Heart right ventricle (tissue), 16 donors: ENCODE measurements around the gene CDSN. TPM values are rescaled to one million over a fixed set of nuclear protein-coding genes. Genes with fewer than 3 reads are reported as not detected.

Experiments used
- ATAC-seq, 8 donors: fragments of 200-7000 bp; cut with Tn5 transposase; one replicate each; pipeline ENCODE4 v1.9.1; 2020; ENCODE audit warnings: mild to moderate bottlenecking in 8 of 8, moderate library complexity in 8 of 8, moderate number of reproducible peaks in 1 of 8
- DNase-seq, 2 donors: peaks; one replicate each; pipeline ENCODE4 v3.0.0-alpha.2; 2020
- H3K27ac ChIP-seq, 10 donors: fragments of 200-600 bp; sonication (generic) in 2 of 10; one replicate each; pipeline versions ENCODE4 v1.5.0 to v1.8.0; 2020 to 2022; ENCODE audit warnings: mild to moderate bottlenecking in 3 of 10
- H3K27me3 ChIP-seq, 7 donors: fragments of 200-600 bp; one replicate each; pipeline ENCODE4 v1.8.0; 2021 to 2022; ENCODE audit warnings: mild to moderate bottlenecking in 2 of 7
- H3K36me3 ChIP-seq, 9 donors: fragments of 200-600 bp; sonication (generic) in 1 of 9; one replicate each; pipeline versions ENCODE4 v1.5.0 to v1.8.0; 2020 to 2022; ENCODE audit warnings: mild to moderate bottlenecking in 2 of 9
- H3K4me1 ChIP-seq, 9 donors: fragments of 200-600 bp; sonication (generic) in 1 of 9; one replicate each; pipeline versions ENCODE4 v1.5.0 to v1.8.0; 2020 to 2022; ENCODE audit warnings: mild to moderate bottlenecking in 4 of 9
- H3K4me3 ChIP-seq, 10 donors: fragments of 200-600 bp; sonication (generic) in 2 of 10; one replicate each; pipeline versions ENCODE4 v1.5.0 to v1.8.0; 2020 to 2022; ENCODE audit warnings: mild to moderate bottlenecking in 7 of 10, moderate library complexity in 2 of 10
- H3K9me3 ChIP-seq, 11 donors: fragments of 200-600 bp in 10 of 11; sonication (generic) in 2 of 11; one replicate each; pipeline versions ENCODE4 v1.5.0 to v1.8.0; 2013 to 2022; ENCODE audit warnings: mild to moderate bottlenecking in 2 of 11, control low read depth in 1 of 11, moderate library complexity in 1 of 11
- CTCF ChIP-seq, 9 donors: fragments of 200-600 bp; sonication (generic) in 2 of 9; IDR thresholded peaks; one replicate each; pipeline versions ENCODE4 v1.5.0 to v1.8.0; 2021 to 2022; ENCODE audit warnings: antibody characterized with exemption in 9 of 9, mild to moderate bottlenecking in 5 of 9, moderate library complexity in 1 of 9
- WGBS, 2 donors: extraction: QIAGEN DNeasy Blood & Tissue Kit; methylation state at CpG; one replicate each; pipeline ENCODE4 v1.1.7; 2013; ENCODE audit warnings: inconsistent platforms in 1 of 2; 5-methylcytosine and 5-hydroxymethylcytosine counted together
- intact Hi-C, 10 donors: fragments of 100-400 bp; cut with DNase I; formaldehyde crosslinking; loops; one replicate each; pipeline versions ENCODE4 v1.11.1 to v1.14.2; 2022
- polyA plus RNA-seq, 2 donors: library from polyadenylated mRNA; stranded (reverse); fragments of 200-250 nt; gene quantifications; one replicate each; pipeline ENCODE4 v1.2.3, GENCODE V29; 2013
- total RNA-seq, 10 donors: library from RNA; stranded (reverse); fragmentation: NEBNext Ultra II Directional in 3 of 10; extraction: Animal tissue kit (Norgen Biotek cat#: 25700) in 3 of 10; gene quantifications; one replicate each; pipeline versions ENCODE4 v1.2.1 to v1.2.4, GENCODE V29; 2021 to 2023
- donor health status: Arrhythmogenic right ventricular cardiomyopathy.
- donor health status: ischemic (EF 13 %, LVEDD 7.1; RV severe dilation, severe dysfunction).
- donor health status: healthy with polysubstance abuse.
- donor health status: DM: no; HTN: yes; CAD: no.
- donor health status: DM: no; HTN: no; CAD: no.
- donor health status: ischemic (EF 25% LVEDD 6.9; RV normal size, moderate dysfunction).
- donor health status: ischemic (EF 25% LVEDD 5.7; RV mildly dilated, moderate dysfunction).
- donor health status: healthy.
- donor health status: DM: yes; HTN: yes; CAD: no.
- donor health status: Ischemic cardiomyopathy.
- donor health status: ischemic (EF 35%, LVEDD 5.7; RV mildly dilated, moderate dysfunction).
- donor health status: nonischemic (EF 11% LVEDD 7.7; RV severe dilation, severe dysfunction).
- donor health status: DM: yes; HTN: yes; CAD: no.
- donor health status: PGD.
- donor health status: ischemic (EF 29% LVEDD 5.4; RV normal size, mild dysfunction).
- donor health status: nonischemic (EF 23%, LVEDD 6.1; RV moderate dilation, normal function).

Gene CDSN
- total and polyA plus RNA-seq, 12 donors = 0.01 to 0.15 (median 0.11) TPM; not detected in 9

DNA sequence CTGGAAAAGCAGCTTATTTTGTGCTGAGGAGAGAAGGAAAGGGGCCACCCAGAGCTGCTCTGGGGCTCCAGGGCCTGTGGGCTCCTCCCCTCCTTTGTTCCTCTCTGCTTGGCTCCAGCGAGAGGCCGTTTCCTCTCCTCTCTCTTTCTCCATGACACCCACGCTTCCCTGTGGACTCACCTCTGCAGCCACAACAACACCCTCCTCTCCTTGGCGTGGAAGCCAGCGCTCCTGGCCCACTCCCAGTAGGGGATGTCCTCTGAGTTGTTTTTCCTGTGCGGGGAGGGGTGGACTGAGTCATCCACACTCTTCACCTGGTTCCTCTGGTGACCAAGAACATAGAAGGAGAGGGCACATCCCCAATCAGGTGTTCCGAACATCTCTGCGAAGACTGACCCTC, 4.9 kb upstream of the CDSN start:
- DNase-seq (peak; percentile 46 to 66), ATAC-seq (peak; percentile 26 to 77 (median 42))
- Histone ChIP-seq H3K4me1 (peaks cover 18 to 63% (median 47%) of the 10 kb centered on the region in 9 donors), H3K27ac (peak overlapping the region in 7 of 10 donors; percentile 25 to 85 (median 59)), H3K4me3 (no peak overlapping the region), H3K27me3 (no peaks in the 10 kb centered on the region), H3K36me3 (no peaks in the 10 kb centered on the region), H3K9me3 (no peaks in the 10 kb centered on the region)
- WGBS, 2 donors = 46 to 58% methylated on average over 8 of the region's 8 CpGs
- intact Hi-C loops = no loop called here
- TF ChIP-seq CTCF (IDR thresholded peaks at IDR 0.05) = no peak

GRCh38 chr6:31122791-31123706, 2.8 kb upstream of the CDSN start:
- WGBS, 2 donors = 32 to 36% methylated on average over 16 of the region's 16 CpGs
- H3K36me3 ChIP-seq = no peaks in the 10 kb centered on the region
- no peaks in the 10 kb centered on the region for H3K27me3 ChIP-seq
- H3K4me3 ChIP-seq = no peak overlapping the region
- H3K27ac ChIP-seq = peak overlapping the region in 9 of 10 donors; percentile 35 to 78 (median 65)
- no peak for TF ChIP-seq CTCF (IDR thresholded peaks at IDR 0.05)
- H3K4me1 ChIP-seq = peaks cover 18 to 64% (median 47%) of the 10 kb centered on the region in 9 donors
- H3K9me3 ChIP-seq = no peaks in the 10 kb centered on the region
- intact Hi-C loops = no loop called here
- DNase-seq (peak; percentile 81), ATAC-seq (peak; percentile 41 to 79 (median 70))

DNA sequence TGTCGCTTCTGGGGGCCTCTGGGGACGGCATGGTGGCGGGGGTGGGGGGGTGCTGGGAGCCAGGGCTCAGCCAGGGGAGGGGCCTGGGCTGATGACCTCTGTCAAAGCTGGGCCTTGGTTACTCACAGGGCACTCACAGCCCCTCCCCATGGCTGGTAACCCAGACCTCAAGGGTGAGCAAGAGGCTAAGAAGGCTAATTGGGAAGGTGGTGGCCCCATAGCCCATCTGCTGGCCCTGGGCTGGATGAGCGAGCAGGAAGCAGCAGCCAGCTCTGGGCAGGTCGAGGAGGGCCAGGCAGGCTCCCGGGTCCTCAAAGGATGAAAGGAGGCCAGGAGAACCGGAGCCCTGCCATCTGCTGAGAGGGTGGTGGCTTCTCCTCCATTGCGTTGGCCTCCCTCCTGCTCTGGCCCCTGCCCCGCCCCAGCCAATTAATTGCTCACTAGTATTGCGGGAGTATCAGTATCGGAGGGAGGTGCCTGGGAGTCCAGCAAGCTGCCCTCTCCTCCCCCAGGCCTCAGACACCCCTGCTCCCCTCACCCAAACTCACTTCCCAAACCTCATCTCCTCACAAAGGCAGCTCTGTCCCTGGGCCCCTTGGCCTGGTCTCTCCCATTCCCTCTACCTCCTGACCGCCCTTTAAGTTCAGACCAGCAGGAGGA, 1.0 kb upstream of the CDSN start:
- DNase-seq = no peak
- no peak for ATAC-seq
- Histone ChIP-seq H3K4me1 (peaks cover 9 to 64% (median 51%) of the 10 kb centered on the region in 9 donors), H3K27me3 (no peaks in the 10 kb centered on the region), H3K27ac (no peak overlapping the region), H3K36me3 (no peaks in the 10 kb centered on the region), H3K9me3 (no peaks in the 10 kb centered on the region), H3K4me3 (no peak overlapping the region)
- intact Hi-C loops = no loop called here
- WGBS, 2 donors = 91 to 93% methylated on average over 12 of the region's 12 CpGs
- TF ChIP-seq CTCF (IDR thresholded peaks at IDR 0.05) = no peak

DNA sequence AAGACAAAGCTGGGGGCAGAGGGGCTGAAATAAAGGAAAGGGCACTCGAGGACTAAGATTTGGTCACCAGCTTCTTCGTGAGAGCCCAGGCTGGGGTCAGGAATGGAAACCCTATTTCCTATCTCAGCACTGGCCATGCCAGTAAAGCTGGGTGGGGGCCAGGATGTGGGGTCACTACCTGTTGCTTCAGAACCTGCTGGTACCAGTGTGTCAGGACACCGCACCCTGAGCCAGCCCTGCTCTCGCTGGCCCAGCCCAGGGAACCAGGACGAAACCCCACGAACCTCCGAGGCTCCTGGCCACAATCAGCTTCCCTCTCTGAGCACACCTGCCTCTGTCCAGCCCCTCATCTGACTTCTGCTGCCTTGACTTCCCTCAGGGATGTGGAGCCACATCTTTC, 2.1 kb downstream of the CDSN start:
- 86 to 93% methylated on average over 7 of the region's 7 CpGs for WGBS, 2 donors
- intact Hi-C loops = no loop called here
- Histone ChIP-seq H3K27me3 (no peaks in the 10 kb centered on the region), H3K9me3 (no peaks in the 10 kb centered on the region), H3K4me1 (peaks cover 12 to 65% (median 53%) of the 10 kb centered on the region in 9 donors), H3K36me3 (no peaks in the 10 kb centered on the region), H3K4me3 (no peak overlapping the region), H3K27ac (no peak overlapping the region)
- no peak for DNase-seq
- ATAC-seq = no peak
- no peak for TF ChIP-seq CTCF (IDR thresholded peaks at IDR 0.05)
